Measurements from ENCODE around the gene CTSD. TPM values are rescaled to one million over a fixed set of nuclear protein-coding genes. Genes with fewer than 3 reads are reported as not detected.

Gene CTSD
- total and polyA plus RNA-seq, 3 experiments from 2014 or later = 110 to 206 (median 116) TPM

DNA sequence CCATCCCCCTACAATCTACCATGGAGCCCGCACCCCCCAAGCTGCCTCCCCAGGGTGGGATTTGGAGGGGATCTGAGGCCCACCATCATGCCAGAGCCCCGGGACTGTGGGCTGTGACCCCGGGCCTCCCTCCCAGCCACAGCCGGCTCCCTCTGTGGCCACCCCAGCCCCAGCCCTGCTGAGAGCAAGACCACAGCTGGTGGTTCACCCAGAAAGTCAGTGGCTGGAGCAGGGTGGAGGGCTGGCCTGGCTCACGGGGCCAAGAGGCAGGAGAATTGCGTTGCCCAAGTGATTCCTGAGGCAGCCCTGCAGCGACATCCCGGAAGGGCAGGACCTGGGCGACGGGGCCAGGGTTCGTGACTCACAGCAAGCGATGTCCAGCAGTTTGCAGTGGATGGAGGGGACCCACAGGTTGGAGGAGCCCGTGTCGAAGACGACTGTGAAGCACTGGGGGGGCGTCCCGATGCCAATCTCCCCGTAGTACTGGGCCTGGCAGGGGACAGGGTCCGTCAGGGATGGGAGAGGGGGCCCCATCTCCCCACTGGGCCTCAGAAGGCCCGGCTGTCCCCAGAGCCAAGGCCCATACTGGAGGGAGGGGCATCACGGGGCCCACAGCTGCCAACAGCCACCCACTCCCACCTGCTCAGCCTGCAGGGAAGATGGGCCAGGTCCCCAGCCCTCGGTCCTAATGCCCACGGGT lies 4.4 kb downstream of the CTSD start:
- ChIA-PET POLR2A (no interaction called here), CTCF (interaction anchor here (2.3 kb wide), 1 partner anchor 65 kb away, joined by 10 read pairs; no protein-coding TSS in a partner anchor)
- H3K9me3 Mint-ChIP-seq = no peaks in the 10 kb centered on the region
- H3K36me3 Mint-ChIP-seq = peaks cover 0 to 47% (median 5%) of the 10 kb centered on the region in 3 donors
- H3K27ac ChIP-seq (ENCODE audit: low read depth, low read length) = peak overlapping the region; percentile 54
- H3K36me3 ChIP-seq (ENCODE audit: insufficient read depth, low read length) = no peaks in the 10 kb centered on the region
- no peaks in the 10 kb centered on the region for H3K9me3 ChIP-seq (ENCODE audit: low read length)
- peaks cover 89% of the 10 kb centered on the region for H3K4me1 ChIP-seq (ENCODE audit: insufficient read depth, low read length)
- DNase-seq = no peak
- H3K27me3 ChIP-seq (ENCODE audit: insufficient read depth, low read length, poor library complexity, severe bottlenecking) = no peaks in the 10 kb centered on the region
- no peaks in the 10 kb centered on the region for H3K27me3 Mint-ChIP-seq
- no peak overlapping the region for H3K4me3 ChIP-seq (ENCODE audit: low read length)
- H3K4me3 Mint-ChIP-seq = peak overlapping the region in 6 of 7 donors; percentile 69 to 90 (median 79)
- H3K4me1 Mint-ChIP-seq = peaks cover 56 to 85% (median 68%) of the 10 kb centered on the region in 3 donors
- H3K27ac Mint-ChIP-seq = peak overlapping the region in 6 of 8 donors; percentile 78 to 92 (median 87)

GRCh38 chr11:1758611-1759150 lies 5.0 kb downstream of the CTSD start:
- DNase-seq = no peak
- Mint-ChIP-seq H3K27me3 (no peaks in the 10 kb centered on the region), H3K4me3 (peak overlapping the region; percentile 69 to 90 (median 78)), H3K36me3 (peaks cover 0 to 48% (median 5%) of the 10 kb centered on the region in 3 donors), H3K27ac (peak overlapping the region; percentile 78 to 92 (median 86)), H3K4me1 (peaks cover 54 to 83% (median 66%) of the 10 kb centered on the region in 3 donors), H3K9me3 (no peaks in the 10 kb centered on the region)
- Histone ChIP-seq H3K27ac (ENCODE audit: low read depth, low read length) (peak overlapping the region; percentile 47), H3K9me3 (ENCODE audit: low read length) (no peaks in the 10 kb centered on the region), H3K27me3 (ENCODE audit: insufficient read depth, low read length, poor library complexity, severe bottlenecking) (no peaks in the 10 kb centered on the region), H3K4me3 (ENCODE audit: low read length) (peak overlapping the region; percentile 43), H3K4me1 (ENCODE audit: insufficient read depth, low read length) (peaks cover 87% of the 10 kb centered on the region), H3K36me3 (ENCODE audit: insufficient read depth, low read length) (no peaks in the 10 kb centered on the region)
- ChIA-PET POLR2A (no interaction called here), CTCF (interaction anchor here (1.2 to 2.3 kb wide), 2 partner anchors 65 to 74 kb away, joined by 5 to 10 read pairs; no protein-coding TSS in a partner anchor)

- no peaks in the 10 kb centered on the region for H3K9me3 Mint-ChIP-seq
These were observed 5.7 kb downstream of the CTSD start for GRCh38 chr11:1757861-1758610.

GRCh38 chr11:1756791-1757771 lies 6.6 kb downstream of the CTSD start:
- H3K4me1 Mint-ChIP-seq = peaks cover 48 to 78% (median 60%) of the 10 kb centered on the region in 3 donors

More at GRCh38 chr11:1757861-1758610, 5.7 kb downstream of the CTSD start:
- H3K36me3 Mint-ChIP-seq = peaks cover 0 to 54% (median 5%) of the 10 kb centered on the region in 3 donors
- no peaks in the 10 kb centered on the region for H3K9me3 ChIP-seq (ENCODE audit: low read length)
- H3K4me3 ChIP-seq (ENCODE audit: low read length) = peak overlapping the region; percentile 43
- POLR2A ChIA-PET = interaction anchor here (1.0 to 1.1 kb wide), 2 partner anchors 35 to 95 kb away, joined by 4 read pairs; partner anchors contain the start of gene LSP1
- H3K4me1 ChIP-seq (ENCODE audit: insufficient read depth, low read length) = peaks cover 84% of the 10 kb centered on the region
- peak overlapping the region; percentile 69 to 90 (median 78) for H3K4me3 Mint-ChIP-seq
- CTCF ChIA-PET = interaction anchor here (1.0 to 2.3 kb wide), 5 partner anchors 31 to 394 kb away, joined by 3 to 10 read pairs (median 4); no protein-coding TSS in a partner anchor
- H3K27ac Mint-ChIP-seq = peak overlapping the region; percentile 78 to 96 (median 88)
- no peaks in the 10 kb centered on the region for H3K27me3 Mint-ChIP-seq
- no peaks in the 10 kb centered on the region for H3K27me3 ChIP-seq (ENCODE audit: insufficient read depth, low read length, poor library complexity, severe bottlenecking)
- peak; percentile 31 to 69 (median 56) for DNase-seq
- H3K27ac ChIP-seq (ENCODE audit: low read depth, low read length) = peak overlapping the region; percentile 47
- H3K36me3 ChIP-seq (ENCODE audit: insufficient read depth, low read length) = no peaks in the 10 kb centered on the region
- peaks cover 55 to 85% (median 66%) of the 10 kb centered on the region in 3 donors for H3K4me1 Mint-ChIP-seq

DNA sequence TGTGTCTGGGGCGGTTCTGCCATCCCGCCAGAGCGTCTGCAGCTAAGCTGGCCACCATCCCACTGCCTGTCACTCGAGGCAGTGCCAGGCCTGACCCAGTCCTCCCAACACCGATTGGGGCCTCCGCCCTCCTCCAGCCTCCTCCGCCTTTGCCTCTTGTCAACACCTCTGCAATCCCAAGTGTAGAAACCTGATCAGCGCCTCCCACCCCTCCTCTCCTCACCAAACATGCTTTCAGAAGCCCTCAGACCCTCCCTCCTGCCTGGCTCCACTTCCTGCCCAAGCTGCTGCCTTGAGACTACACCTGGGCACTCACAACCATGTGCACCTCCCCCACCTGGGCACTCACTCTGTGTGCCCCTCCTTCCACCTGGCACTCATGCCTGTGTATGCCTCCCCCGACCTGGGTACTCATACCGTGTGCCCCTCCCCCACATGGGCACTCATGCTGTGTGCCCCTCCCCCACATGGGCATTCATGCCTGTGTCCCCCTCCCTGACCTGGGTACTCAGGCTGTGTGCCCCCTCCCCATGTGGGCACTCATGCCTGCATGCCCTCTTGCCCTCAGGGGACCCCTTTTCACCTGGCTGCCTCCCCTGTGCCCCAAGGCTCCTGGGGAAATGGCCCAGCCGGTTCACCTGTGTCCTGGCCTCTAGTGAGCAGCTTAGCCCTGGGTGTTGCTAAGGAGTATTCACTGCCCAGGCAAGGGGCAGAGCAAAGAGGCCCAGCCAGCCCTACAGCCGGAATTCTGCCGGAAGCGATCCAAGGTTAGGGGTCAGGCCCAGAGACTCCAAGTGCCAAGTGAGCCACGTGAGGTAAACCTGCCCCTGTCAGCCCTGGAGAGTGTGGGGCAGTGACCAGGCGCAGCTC lies 7.8 kb downstream of the CTSD start:
- peak overlapping the region in 6 of 8 donors; percentile 4 to 71 (median 42) for H3K27ac Mint-ChIP-seq
- peak overlapping the region; percentile 1 for H3K4me3 ChIP-seq (ENCODE audit: low read length)
- DNase-seq = peak in 1 of 5 donors; percentile 37
- peaks cover 73% of the 10 kb centered on the region for H3K4me1 ChIP-seq (ENCODE audit: insufficient read depth, low read length)
- peaks cover 41 to 66% (median 49%) of the 10 kb centered on the region in 3 donors for H3K4me1 Mint-ChIP-seq
- no peak overlapping the region for H3K27ac ChIP-seq (ENCODE audit: low read depth, low read length)
- H3K4me3 Mint-ChIP-seq = peak overlapping the region in 6 of 7 donors; percentile 7 to 58 (median 36)
- H3K9me3 ChIP-seq (ENCODE audit: low read length) = no peaks in the 10 kb centered on the region
- no peaks in the 10 kb centered on the region for H3K9me3 Mint-ChIP-seq
- peaks cover 0 to 2% of the 10 kb centered on the region in 2 donors for H3K27me3 Mint-ChIP-seq
- H3K27me3 ChIP-seq (ENCODE audit: insufficient read depth, low read length, poor library complexity, severe bottlenecking) = no peaks in the 10 kb centered on the region
- CTCF ChIA-PET = interaction anchor here (1.3 kb wide), 1 partner anchor 77 kb away, joined by 3 read pairs; no protein-coding TSS in a partner anchor
- H3K36me3 ChIP-seq (ENCODE audit: insufficient read depth, low read length) = no peaks in the 10 kb centered on the region
- POLR2A ChIA-PET = no interaction called here
- peaks cover 0 to 56% (median 5%) of the 10 kb centered on the region in 3 donors for H3K36me3 Mint-ChIP-seq

More at GRCh38 chr11:1756791-1757771, 6.6 kb downstream of the CTSD start:
- Histone ChIP-seq H3K27ac (ENCODE audit: low read depth, low read length) (no peak overlapping the region), H3K27me3 (ENCODE audit: insufficient read depth, low read length, poor library complexity, severe bottlenecking) (no peaks in the 10 kb centered on the region), H3K4me1 (ENCODE audit: insufficient read depth, low read length) (peaks cover 78% of the 10 kb centered on the region), H3K36me3 (ENCODE audit: insufficient read depth, low read length) (no peaks in the 10 kb centered on the region), H3K4me3 (ENCODE audit: low read length) (peak overlapping the region; percentile 43), H3K9me3 (ENCODE audit: low read length) (no peaks in the 10 kb centered on the region)
- H3K9me3 Mint-ChIP-seq = no peaks in the 10 kb centered on the region
- peaks cover 0 to 58% (median 5%) of the 10 kb centered on the region in 3 donors for H3K36me3 Mint-ChIP-seq
- H3K4me3 Mint-ChIP-seq = peak overlapping the region; percentile 69 to 90 (median 78)
- POLR2A ChIA-PET = interaction anchor here (1.0 to 1.1 kb wide), 2 partner anchors 36 to 96 kb away, joined by 4 read pairs; partner anchors contain the start of gene LSP1
- CTCF ChIA-PET = interaction anchor here (1.0 to 2.3 kb wide), 5 partner anchors 30 to 395 kb away, joined by 3 to 10 read pairs (median 4); no protein-coding TSS in a partner anchor
- H3K27ac Mint-ChIP-seq = peak overlapping the region; percentile 42 to 96 (median 84)
- no peak for DNase-seq
- H3K27me3 Mint-ChIP-seq = no peaks in the 10 kb centered on the region

- Histone ChIP-seq H3K36me3 (ENCODE audit: insufficient read depth, low read length) (no peaks in the 10 kb centered on the region), H3K4me1 (ENCODE audit: insufficient read depth, low read length) (peaks cover 67% of the 10 kb centered on the region), H3K4me3 (ENCODE audit: low read length) (peak overlapping the region; percentile 1), H3K27ac (ENCODE audit: low read depth, low read length) (no peak overlapping the region), H3K27me3 (ENCODE audit: insufficient read depth, low read length, poor library complexity, severe bottlenecking) (peaks cover under 1% of the 10 kb centered on the region), H3K9me3 (ENCODE audit: low read length) (no peaks in the 10 kb centered on the region)
- H3K36me3 Mint-ChIP-seq = peaks cover 0 to 49% (median 5%) of the 10 kb centered on the region in 3 donors
- DNase-seq = no peak
- peaks cover 43 to 64% (median 53%) of the 10 kb centered on the region in 3 donors for H3K4me1 Mint-ChIP-seq
- peaks cover 3% of the 10 kb centered on the region in 2 donors for H3K27me3 Mint-ChIP-seq
- POLR2A ChIA-PET = interaction anchor here (0.6 kb wide), 1 partner anchor 17 kb away, joined by 4 read pairs; no protein-coding TSS in a partner anchor
- CTCF ChIA-PET = interaction anchor here (1.3 kb wide), 1 partner anchor 78 kb away, joined by 3 read pairs; no protein-coding TSS in a partner anchor
- peak overlapping the region in 1 of 8 donors; percentile 71 for H3K27ac Mint-ChIP-seq
- no peaks in the 10 kb centered on the region for H3K9me3 Mint-ChIP-seq
- peak overlapping the region in 5 of 7 donors; percentile 7 to 58 (median 29) for H3K4me3 Mint-ChIP-seq
These were observed 8.4 kb downstream of the CTSD start for GRCh38 chr11:1755344-1755691.

Measured in CD8-positive, alpha-beta memory T cell (primary cell).